OCI-LY7 (cell line): ENCODE data around the gene DHRS1.

ENCODE experiments used
- CTCF ChIP-seq: fragments of 200-600 bp; sonication (generic); conservative IDR thresholded peaks from 2 replicates; pipeline ENCODE4 v1.5.1; 2014; ENCODE audit warnings: mild to moderate bottlenecking, antibody characterized with exemption, low read length, moderate library complexity, mixed read lengths
- EZH2phosphoT487 ChIP-seq: fragments of 200-600 bp; sonication (generic); IDR thresholded peaks from 2 replicates; pipeline ENCODE4 v1.6.1; 2018; ENCODE audit warnings: low read depth, borderline replicate concordance, mild to moderate bottlenecking, mixed run types, antibody characterized with exemption, low read length, moderate library complexity, mixed read lengths

- TF ChIP-seq CTCF = no peak
- TF ChIP-seq EZH2phosphoT487 = no peak
Measured at GRCh38 chr14:24307156-24307574, 7.6 kb upstream of the DHRS1 start.
